Activated T-cell treated with anti-CD3 and anti-CD28 coated beads, Interleukin-2, amount 50 U/mL, for 24 hours (primary cell): ENCODE data around the gene ISYNA1.
A peak's percentile ranks its signal among the peaks of the same experiment; 100 is the strongest.

ENCODE experiments used
- DNase-seq: peaks from one replicate; pipeline ENCODE4 v3.0.0-alpha.2; 2020
- H3K27ac Mint-ChIP-seq: 2 replicates; pipeline ENCODE4 v1.8.0; 2020; ENCODE audit warnings: mild to moderate bottlenecking, mixed read lengths
- H3K27me3 Mint-ChIP-seq: 2 replicates; pipeline ENCODE4 v1.8.0; 2020; ENCODE audit warnings: mixed read lengths
- H3K36me3 Mint-ChIP-seq: 2 replicates; pipeline ENCODE4 v1.8.0; 2020; ENCODE audit warnings: low read depth, mixed read lengths
- H3K4me1 Mint-ChIP-seq: 2 replicates; pipeline ENCODE4 v1.8.0; 2020; ENCODE audit warnings: low read depth, mixed read lengths
- H3K4me3 Mint-ChIP-seq: 2 replicates; pipeline ENCODE4 v1.8.0; 2020; ENCODE audit warnings: mild to moderate bottlenecking, moderate library complexity, mixed read lengths
- H3K9me3 Mint-ChIP-seq: 2 replicates; pipeline ENCODE4 v1.8.0; 2020; ENCODE audit warnings: mixed read lengths

ISYNA1 gene

DNA sequence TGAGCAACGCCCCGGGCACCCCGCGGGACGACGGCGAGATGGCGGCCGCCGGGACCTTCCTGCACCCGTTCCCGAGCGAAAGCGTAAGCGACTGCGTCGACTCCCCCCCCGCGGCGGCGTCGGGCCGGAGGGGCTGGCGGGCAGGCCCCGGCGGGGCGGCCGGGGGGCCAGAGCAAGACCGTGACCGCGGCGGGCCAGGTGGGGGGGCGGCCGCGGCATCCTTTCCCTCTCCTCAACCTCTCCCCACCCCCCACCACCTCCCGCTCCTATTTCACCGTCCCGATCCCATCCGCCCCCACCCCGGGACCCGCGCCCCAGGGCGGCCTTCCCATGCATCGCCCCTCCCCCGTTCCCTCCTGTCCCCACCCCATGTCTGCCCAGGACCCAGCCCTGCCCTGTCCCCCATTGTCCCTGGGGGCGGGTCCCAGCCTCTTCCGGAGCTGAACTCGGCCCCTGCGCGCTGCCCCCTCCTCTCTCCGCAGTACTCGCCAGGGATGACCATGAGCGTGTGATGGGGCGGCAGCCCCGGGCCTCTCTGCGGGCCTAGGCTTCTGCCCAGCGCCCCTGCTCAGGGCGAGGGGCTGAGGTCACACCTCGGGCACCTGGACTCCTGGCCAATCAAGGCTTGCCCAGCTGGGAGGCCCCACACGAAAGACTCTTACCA, 4.1 kb downstream of the ISYNA1 start:
- peaks cover 32% of the 10 kb centered on the region for H3K36me3 Mint-ChIP-seq
- no peaks in the 10 kb centered on the region for H3K27me3 Mint-ChIP-seq
- H3K9me3 Mint-ChIP-seq: no peaks in the 10 kb centered on the region
- peak overlapping the region; percentile 36 for H3K4me3 Mint-ChIP-seq
- peak overlapping the region; percentile 44 for H3K27ac Mint-ChIP-seq
- DNase-seq: no peak
- H3K4me1 Mint-ChIP-seq: peaks cover 35% of the 10 kb centered on the region

DNA sequence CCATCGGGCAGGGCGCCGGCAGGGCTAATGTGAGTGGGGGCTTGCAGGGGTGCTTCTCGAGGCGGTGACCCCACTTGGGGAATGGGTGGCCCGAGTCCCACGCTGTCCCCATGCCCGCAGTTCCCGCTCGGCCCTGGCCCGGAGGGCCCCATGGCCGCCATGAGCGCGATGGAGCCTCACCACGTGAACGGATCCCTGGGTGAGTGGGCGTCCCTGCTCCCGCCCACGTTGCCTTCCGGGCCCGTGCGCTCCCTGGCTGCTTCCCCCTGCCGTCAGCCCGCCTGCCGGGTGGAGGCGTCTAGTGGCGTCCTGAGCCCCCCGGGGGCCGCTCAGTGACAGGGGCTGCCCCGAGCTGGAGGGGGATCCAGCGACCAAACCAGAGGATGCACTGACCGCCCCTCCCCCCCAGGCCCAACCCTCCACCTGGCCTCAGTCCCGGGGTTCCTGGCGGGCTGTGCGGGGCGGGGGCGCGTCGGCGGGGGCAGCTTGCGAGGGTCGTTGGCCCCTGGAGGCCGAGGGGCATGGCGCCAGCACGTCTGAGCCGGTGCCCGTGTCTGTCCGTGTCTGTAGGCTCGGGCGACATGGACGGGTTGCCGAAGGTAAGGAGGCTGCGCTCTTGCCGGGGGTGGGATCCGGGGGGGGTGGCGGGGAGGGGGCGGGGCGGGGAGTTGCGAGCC, 4.8 kb downstream of the ISYNA1 start:
- DNase-seq: peak; percentile 61
- Mint-ChIP-seq H3K27ac (peak overlapping the region; percentile 63), H3K4me1 (peaks cover 39% of the 10 kb centered on the region), H3K9me3 (no peaks in the 10 kb centered on the region), H3K27me3 (no peaks in the 10 kb centered on the region), H3K36me3 (peaks cover 34% of the 10 kb centered on the region), H3K4me3 (peak overlapping the region; percentile 49)

DNA sequence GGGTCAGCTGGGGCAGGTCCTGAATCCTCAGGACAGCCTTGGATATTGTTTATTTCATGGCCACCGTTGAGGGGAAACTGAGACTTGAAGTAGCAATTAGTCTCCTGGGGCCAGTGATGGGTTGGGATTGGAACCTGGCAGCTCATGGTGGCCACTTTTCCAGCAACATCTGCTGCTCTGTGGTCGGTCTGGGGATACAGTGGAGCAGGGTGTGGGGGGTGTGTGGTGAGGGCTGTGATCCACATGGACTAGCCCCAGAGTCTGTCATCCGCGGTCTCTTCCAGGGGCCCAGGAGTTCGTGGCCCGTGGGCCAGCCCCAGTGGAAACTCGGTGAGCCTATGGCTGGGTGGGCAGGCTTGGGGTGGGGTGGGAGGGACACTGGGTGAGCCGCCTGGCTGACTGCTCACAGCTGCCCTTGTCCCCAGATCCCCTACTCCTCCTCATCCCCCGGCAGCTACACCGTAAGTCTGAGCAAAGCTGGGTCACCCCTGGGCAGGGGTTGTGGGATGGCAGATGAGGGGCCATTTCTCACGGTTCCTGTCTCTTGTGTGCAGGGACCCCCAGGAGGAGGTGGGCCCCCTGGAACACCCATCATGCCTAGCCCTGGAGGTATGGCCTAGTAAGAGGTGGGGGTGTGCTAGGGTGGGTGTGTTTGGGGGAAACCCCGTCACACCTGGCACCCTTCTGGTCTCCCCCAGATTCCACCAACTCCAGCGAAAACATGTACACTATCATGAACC, 5.5 kb downstream of the ISYNA1 start:
- DNase-seq: no peak
- Mint-ChIP-seq H3K4me3 (peak overlapping the region; percentile 49), H3K36me3 (peaks cover 38% of the 10 kb centered on the region), H3K9me3 (no peaks in the 10 kb centered on the region), H3K4me1 (peaks cover 36% of the 10 kb centered on the region), H3K27ac (peak overlapping the region; percentile 63), H3K27me3 (no peaks in the 10 kb centered on the region)

DNA sequence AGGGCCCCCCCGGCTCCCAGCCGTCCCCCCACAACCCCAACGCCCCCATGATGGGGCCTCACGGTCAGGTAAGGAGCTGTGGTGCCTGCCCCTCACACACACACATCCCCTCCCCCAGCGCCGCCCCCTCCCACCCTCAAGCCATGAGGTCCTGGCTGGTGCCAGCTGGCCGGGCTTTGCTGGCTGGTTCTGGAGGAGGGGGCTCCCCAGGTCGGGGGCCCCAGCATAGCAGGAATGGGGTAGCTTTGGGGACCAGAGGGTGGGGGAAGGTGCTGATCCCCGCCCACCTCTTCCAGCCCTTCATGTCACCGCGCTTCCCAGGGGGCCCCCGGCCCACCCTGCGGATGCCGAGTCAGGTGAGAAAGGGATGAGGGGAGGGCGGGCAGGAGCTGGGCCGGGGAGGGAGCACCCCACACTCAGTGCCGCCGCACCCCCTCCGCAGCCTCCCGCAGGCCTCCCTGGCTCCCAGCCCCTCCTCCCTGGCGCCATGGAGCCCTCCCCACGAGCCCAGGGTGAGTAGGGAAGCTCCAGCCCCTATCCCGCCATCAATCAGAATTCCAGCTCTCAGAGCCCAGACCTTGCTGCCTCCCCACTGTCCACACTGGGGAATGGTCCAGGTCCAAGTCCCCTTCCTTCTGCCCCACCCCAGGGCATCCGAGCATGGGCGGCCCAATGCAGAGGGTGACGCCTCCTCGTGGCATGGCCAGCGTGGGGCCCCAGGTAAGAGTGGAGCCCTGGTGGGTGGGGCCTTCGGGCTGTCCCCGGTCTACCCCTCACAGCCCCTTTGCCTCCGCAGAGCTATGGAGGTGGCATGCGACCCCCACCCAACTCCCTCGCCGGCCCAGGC, 6.4 kb downstream of the ISYNA1 start:
- H3K27me3 Mint-ChIP-seq: no peaks in the 10 kb centered on the region
- H3K4me1 Mint-ChIP-seq: peaks cover 35% of the 10 kb centered on the region
- no peak overlapping the region for H3K4me3 Mint-ChIP-seq
- peaks cover 40% of the 10 kb centered on the region for H3K36me3 Mint-ChIP-seq
- DNase-seq: no peak
- no peaks in the 10 kb centered on the region for H3K9me3 Mint-ChIP-seq
- H3K27ac Mint-ChIP-seq: no peak overlapping the region

DNA sequence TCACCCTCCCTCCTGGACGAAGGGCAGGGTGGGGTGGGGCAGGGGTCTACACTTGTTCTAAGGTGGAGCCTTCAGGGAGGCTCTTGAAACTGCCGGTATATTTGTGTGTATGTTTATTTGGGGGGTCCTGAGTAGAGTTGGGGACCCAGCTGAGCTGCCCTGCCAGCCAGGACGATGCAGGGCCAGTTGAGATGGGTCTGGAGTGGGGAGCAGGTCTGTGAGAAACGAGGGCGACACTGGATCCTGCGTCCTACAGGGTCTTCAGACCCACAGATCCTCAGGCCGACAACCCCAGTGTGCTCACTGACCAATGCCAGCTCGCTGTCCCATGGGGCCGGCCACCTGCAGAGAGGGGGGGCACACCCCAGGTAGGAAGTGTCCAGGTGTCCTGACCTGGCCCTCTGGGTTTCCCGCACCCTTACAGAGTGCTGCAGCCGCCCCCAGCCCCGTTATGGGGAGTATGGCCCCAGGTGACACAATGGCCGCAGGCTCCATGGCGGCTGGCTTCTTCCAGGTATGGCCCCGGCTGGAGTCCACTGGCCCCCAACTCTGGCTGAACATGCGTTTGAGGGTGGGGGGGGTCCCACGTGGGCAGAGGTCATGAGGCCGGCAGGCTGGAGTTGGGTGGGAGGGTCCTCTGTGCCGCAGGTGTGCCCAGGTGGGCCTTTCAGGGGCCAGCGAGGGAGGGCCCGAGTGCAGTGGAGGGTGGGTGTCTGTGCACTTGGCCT, 7.4 kb downstream of the ISYNA1 start:
- H3K4me3 Mint-ChIP-seq: no peak overlapping the region
- peaks cover 36% of the 10 kb centered on the region for H3K36me3 Mint-ChIP-seq
- H3K27ac Mint-ChIP-seq: peak overlapping the region; percentile 52
- H3K9me3 Mint-ChIP-seq: no peaks in the 10 kb centered on the region
- no peak for DNase-seq
- H3K27me3 Mint-ChIP-seq: no peaks in the 10 kb centered on the region
- H3K4me1 Mint-ChIP-seq: peaks cover 34% of the 10 kb centered on the region

DNA sequence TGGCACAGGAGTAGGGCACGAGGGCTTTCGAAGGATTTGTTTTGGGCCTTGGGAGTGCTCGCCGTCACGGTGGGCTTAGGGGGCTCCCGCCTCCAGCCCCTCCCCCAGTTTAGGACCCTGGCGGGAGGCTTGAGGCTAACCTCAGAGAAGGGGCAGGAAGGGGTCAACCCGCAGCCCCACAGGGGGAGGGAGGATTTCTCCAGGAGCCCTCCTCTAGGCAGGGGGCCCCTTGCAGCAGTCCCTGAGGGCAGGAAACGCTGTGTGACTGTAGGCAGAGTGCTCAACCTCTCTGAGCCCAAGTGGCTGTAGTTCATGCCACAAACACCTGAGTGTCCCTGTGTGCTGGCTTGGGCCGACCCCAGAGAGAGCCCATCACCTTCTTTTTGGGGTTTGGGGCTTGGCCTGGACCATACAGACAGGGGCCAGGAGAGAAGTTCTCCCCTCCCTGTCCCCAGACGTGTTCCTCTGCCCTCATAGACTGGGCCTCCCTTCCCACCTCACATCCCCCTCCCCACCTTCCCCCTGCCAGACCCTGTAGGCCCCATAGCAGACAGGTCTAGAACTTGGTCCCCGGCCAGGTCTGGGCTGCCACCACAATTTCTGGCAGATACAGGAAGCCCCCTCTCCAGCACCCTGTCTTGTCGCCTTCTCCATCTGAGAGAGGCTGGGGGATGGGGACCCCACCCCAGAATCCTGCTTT, 8.1 kb downstream of the ISYNA1 start:
- Mint-ChIP-seq H3K9me3 (no peaks in the 10 kb centered on the region), H3K4me1 (peaks cover 38% of the 10 kb centered on the region), H3K27me3 (no peaks in the 10 kb centered on the region)

DNA sequence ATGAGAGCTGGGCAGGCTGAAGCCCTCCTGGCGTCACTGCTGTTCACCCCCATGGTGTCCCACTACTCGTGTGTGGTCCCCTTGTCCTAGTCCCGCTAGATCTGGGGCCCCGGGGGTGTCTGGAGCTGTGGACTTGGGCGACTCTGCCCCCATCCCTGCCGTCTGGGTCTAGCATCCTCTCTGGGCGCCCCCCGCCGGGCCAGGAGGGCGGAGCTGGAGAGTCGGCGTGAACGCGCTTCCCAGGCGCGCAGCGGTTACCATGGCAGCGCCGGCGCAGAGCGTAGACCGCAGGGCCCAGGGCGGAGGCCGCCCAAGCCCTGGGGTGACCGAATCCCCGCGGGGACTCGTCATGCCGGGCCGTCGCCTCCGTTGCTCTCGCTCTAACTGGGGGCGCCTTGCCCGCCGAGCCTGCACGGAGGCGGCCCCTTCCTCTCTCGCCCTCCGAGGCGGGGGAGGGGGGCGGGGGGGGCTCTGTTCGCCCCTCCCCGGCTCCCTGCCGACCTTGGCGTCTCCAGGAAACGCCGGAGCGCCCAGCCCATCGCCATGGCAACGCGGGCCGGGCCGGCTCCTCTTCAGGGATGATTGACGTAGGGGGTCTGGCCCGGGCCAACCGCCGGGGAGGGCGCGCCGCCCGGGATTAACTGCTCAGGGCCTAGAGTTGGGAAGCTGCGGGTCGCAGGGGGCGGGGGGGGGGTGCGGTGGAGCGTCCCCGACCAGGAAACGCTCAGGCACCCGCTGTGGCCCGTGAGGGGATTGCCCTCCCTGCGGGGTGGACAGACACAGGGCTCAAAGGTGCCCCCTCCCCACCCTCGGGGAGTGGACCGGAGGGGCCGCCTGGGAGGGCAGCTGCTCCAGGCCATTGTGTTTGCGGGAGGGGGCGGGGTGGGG, 8.9 kb downstream of the ISYNA1 start:
- H3K27ac Mint-ChIP-seq: peak overlapping the region; percentile 40
- no peaks in the 10 kb centered on the region for H3K9me3 Mint-ChIP-seq
- H3K36me3 Mint-ChIP-seq: peaks cover 25% of the 10 kb centered on the region
- H3K27me3 Mint-ChIP-seq: no peaks in the 10 kb centered on the region
- peaks cover 37% of the 10 kb centered on the region for H3K4me1 Mint-ChIP-seq
- DNase-seq: peak; percentile 82
- peak overlapping the region; percentile 60 for H3K4me3 Mint-ChIP-seq

More for the DNA sequence above, 8.1 kb downstream of the ISYNA1 start:
- peak overlapping the region; percentile 60 for H3K4me3 Mint-ChIP-seq
- peak overlapping the region; percentile 59 for H3K27ac Mint-ChIP-seq
- peaks cover 32% of the 10 kb centered on the region for H3K36me3 Mint-ChIP-seq
- no peak for DNase-seq

DNA sequence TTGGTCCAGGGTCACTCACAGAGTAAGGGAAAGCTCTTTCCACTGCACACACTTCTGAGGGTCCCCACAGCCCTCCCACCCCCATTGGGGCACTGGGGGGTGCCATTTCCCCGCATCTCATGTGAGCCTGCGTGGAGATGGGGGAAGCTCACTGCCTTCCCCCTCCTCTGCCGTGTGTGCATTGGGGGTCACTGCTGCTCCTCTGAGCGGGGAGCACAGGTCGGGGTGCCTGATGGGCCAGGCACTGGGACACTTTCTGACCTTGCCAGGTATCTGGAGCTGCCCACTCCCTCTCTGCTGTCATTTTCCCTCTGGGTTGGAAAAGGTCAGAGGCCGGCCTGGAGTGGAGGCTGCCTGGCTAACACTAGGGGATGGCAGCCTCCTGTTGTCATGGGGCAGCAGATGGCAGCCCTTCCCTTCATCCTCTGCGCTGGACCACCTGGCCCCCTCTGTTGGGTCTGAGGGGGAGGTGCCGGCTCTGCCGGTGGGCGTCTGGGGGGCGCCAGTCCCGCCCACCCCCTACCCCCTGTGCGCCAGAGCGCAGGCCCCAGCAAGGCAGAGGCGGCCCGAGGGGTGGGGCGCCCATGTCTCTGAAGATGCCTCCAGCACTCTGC, 9.7 kb downstream of the ISYNA1 start:
- H3K27ac Mint-ChIP-seq: no peak overlapping the region
- no peaks in the 10 kb centered on the region for H3K27me3 Mint-ChIP-seq
- no peak for DNase-seq
- no peak overlapping the region for H3K4me3 Mint-ChIP-seq
- peaks cover 43% of the 10 kb centered on the region for H3K4me1 Mint-ChIP-seq
- H3K36me3 Mint-ChIP-seq: peaks cover 27% of the 10 kb centered on the region
- no peaks in the 10 kb centered on the region for H3K9me3 Mint-ChIP-seq

DNA sequence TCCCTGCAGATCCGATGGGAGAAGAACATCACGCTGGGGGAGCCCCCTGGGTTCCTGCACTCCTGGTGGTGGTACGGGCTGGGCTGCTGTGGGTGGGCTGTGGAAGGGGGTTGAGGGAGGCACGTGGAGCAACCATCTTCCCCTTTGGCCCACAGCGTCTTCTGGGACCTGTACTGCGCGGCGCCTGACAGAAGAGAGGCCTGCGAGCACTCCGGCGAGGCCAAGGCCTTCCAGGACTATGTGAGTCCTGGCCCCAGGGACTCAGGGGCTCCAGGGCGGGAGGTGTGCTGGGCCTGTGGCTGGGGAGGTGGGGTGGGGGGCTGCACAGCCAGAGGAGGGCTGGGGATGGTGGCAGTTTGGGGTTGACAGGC, 10.2 kb downstream of the ISYNA1 start:
- Mint-ChIP-seq H3K27ac (no peak overlapping the region), H3K4me1 (peaks cover 47% of the 10 kb centered on the region), H3K9me3 (no peaks in the 10 kb centered on the region), H3K36me3 (peaks cover 32% of the 10 kb centered on the region), H3K4me3 (no peak overlapping the region), H3K27me3 (no peaks in the 10 kb centered on the region)
- no peak for DNase-seq

DNA sequence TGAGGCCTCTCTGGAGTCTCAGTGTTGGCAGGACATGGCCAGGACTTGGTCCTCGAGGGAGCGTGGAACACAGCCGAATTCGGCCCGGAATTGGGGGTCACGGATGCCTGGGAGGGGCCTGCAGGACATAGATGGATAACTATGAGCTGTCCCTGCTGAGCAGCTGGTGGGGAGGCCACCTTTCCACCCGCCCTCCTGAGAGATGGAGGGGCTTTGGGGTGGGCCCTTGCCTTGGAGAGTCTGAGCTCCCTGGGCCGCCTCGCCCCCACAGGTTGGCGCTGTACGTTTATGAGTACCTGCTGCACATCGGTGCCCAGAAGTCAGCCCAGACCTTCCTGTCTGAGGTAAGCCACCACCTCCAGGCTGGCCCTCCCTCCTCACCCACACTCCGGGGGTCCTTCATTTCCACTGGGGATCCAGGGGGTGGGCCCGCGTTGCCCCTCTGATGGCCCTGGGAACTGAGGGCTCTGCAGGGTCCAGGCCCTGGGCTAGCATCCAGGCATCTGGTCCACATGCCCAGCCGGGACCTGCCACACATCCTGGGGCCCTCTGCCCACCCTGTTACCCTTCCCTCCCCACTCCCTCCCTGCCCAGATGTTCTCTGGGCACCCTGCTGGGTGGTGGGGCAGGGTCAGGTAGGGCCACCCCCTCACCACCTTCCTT, 10.7 kb downstream of the ISYNA1 start:
- no peaks in the 10 kb centered on the region for H3K27me3 Mint-ChIP-seq
- peaks cover 33% of the 10 kb centered on the region for H3K36me3 Mint-ChIP-seq
- H3K9me3 Mint-ChIP-seq: no peaks in the 10 kb centered on the region
- H3K27ac Mint-ChIP-seq: no peak overlapping the region
- H3K4me1 Mint-ChIP-seq: peaks cover 50% of the 10 kb centered on the region
- no peak for DNase-seq
- H3K4me3 Mint-ChIP-seq: no peak overlapping the region

DNA sequence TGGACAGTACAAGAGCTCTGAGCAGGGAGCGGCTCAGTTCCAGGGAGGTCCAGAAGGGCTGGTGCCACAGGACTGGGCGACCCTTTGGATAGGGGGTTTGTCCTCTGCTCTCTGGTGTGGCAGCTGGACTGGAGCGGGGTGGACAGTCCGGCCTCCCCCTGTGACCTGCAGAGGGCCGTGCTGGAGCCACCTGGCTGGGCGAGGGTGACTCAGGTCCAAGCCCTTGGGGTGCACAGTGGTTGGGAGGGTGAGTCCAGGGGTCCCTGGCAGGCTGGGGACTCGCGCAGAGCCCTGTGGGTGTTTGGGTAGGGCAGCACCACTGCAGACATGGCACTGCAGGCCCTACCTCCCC, 11.5 kb downstream of the ISYNA1 start:
- no peak for DNase-seq
- H3K4me3 Mint-ChIP-seq: no peak overlapping the region
- H3K36me3 Mint-ChIP-seq: peaks cover 37% of the 10 kb centered on the region
- peaks cover 57% of the 10 kb centered on the region for H3K4me1 Mint-ChIP-seq
- H3K27ac Mint-ChIP-seq: no peak overlapping the region
- H3K27me3 Mint-ChIP-seq: no peaks in the 10 kb centered on the region
- H3K9me3 Mint-ChIP-seq: no peaks in the 10 kb centered on the region
